H1 (cell line): Measurements from ENCODE around the gene C22orf31. TPM values are rescaled to one million over a fixed set of nuclear protein-coding genes. Genes with fewer than 3 reads are reported as not detected.

ENCODE experiments used
- CTCF ChIA-PET: fragments of 300-600 bp; sonication (Branson Sonifier 250); formaldehyde crosslinking; loops from one replicate; lab custom pipeline; 2021; ENCODE audit not compliant: partially characterized antibody; lab: Charles Lee
- POLR2A ChIA-PET: fragments of 300-600 bp; sonication (Branson Sonifier 250); formaldehyde crosslinking; loops from one replicate; lab custom pipeline; 2021; ENCODE audit warnings: inconsistent platforms; ENCODE audit not compliant: partially characterized antibody; lab: Charles Lee
- DNase-seq, 2 experiments: peaks; one replicate each; pipeline versions ENCODE4 v3.0.0 to v3.0.0-alpha.2; 2010 to 2022; ENCODE audit warnings: low spot score in 2 of 2, low read depth in 1 of 2, mixed read lengths in 1 of 2
- FAIRE-seq: peaks from 2 replicates; lab custom pipeline; 2011; peaks lifted over from hg19 to GRCh38; lab: Jason Lieb, UNC
- H2AFZ ChIP-seq: 2 replicates; pipeline ENCODE4 v1.8.1; 2012; ENCODE audit warnings: low read length, inconsistent platforms
- H2AK5ac ChIP-seq: 2 replicates; pipeline ENCODE4 v1.6.1; 2013; ENCODE audit warnings: low read depth, low read length
- H2BK120ac ChIP-seq: replicated peaks from 2 replicates; pipeline ENCODE3; 2013; ENCODE audit warnings: low read depth, low read length, inconsistent platforms
- H2BK12ac ChIP-seq: 2 replicates; pipeline ENCODE4 v1.6.1; 2013; ENCODE audit warnings: low read depth, low read length
- H2BK15ac ChIP-seq: 2 replicates; pipeline ENCODE4 v1.6.1; 2013; ENCODE audit warnings: low read length
- H2BK20ac ChIP-seq: 2 replicates; pipeline ENCODE4 v1.6.1; 2013; ENCODE audit warnings: low read length
- H2BK5ac ChIP-seq: 2 replicates; pipeline ENCODE4 v1.6.1; 2013; ENCODE audit warnings: low read depth, low read length
- H3K14ac ChIP-seq: 2 replicates; pipeline ENCODE4 v1.6.1; 2013; ENCODE audit warnings: inconsistent platforms; ENCODE audit not compliant: insufficient read length
- H3K18ac ChIP-seq: 2 replicates; pipeline ENCODE4 v1.6.1; 2013; ENCODE audit warnings: low read length; ENCODE audit errors: extremely low read depth
- H3K23ac ChIP-seq: 2 replicates; pipeline ENCODE4 v1.6.1; 2013; ENCODE audit warnings: inconsistent platforms; ENCODE audit not compliant: insufficient read length
- H3K23me2 ChIP-seq: 2 replicates; pipeline ENCODE4 v1.6.1; 2013; ENCODE audit warnings: low read depth, low read length
- H3K27ac ChIP-seq: 2 replicates; pipeline ENCODE4 v1.6.1; 2011; ENCODE audit warnings: low read depth, low read length, inconsistent platforms
- H3K27me3 ChIP-seq, 4 experiments: replicated peaks in 1 of 4; 1 replicate in 1 of 4; 2 replicates in 3 of 4; pipeline versions ENCODE4 v1.6.1 to v1.8.1; 2011 to 2013; ENCODE audit warnings: low read length in 3 of 4, mild to moderate bottlenecking in 3 of 4, inconsistent platforms in 2 of 4, mixed read lengths in 2 of 4, moderate library complexity in 1 of 4; ENCODE audit not compliant: control insufficient read depth in 3 of 4, insufficient read depth in 3 of 4; ENCODE audit errors: extremely low read depth in 1 of 4
- H3K36me3 ChIP-seq, 4 experiments: 2 replicates each; pipeline versions ENCODE4 v1.6.1 to v1.8.1; 2011 to 2013; ENCODE audit warnings: mild to moderate bottlenecking in 4 of 4, low read length in 3 of 4, moderate library complexity in 2 of 4, control low read depth in 1 of 4, inconsistent platforms in 1 of 4; ENCODE audit not compliant: insufficient read depth in 4 of 4, control insufficient read depth in 2 of 4
- H3K4ac ChIP-seq: replicated peaks from 2 replicates; pipeline ENCODE3; 2013; ENCODE audit warnings: low read length, low read depth, mixed read lengths, inconsistent platforms; ENCODE audit not compliant: insufficient read length
- H3K4me1 ChIP-seq, 4 experiments: replicated peaks in 1 of 4; 1 replicate in 1 of 4; 2 replicates in 3 of 4; pipeline versions ENCODE4 v1.6.1 to v1.8.1; 2011 to 2013; ENCODE audit warnings: low read length in 3 of 4, inconsistent platforms in 2 of 4, mixed read lengths in 1 of 4; ENCODE audit not compliant: insufficient read depth in 4 of 4, control insufficient read depth in 3 of 4
- H3K4me2 ChIP-seq, 2 experiments: 2 replicates each; pipeline versions ENCODE4 v1.6.1 to v1.8.1; 2011 to 2013; ENCODE audit warnings: low read depth in 2 of 2, low read length in 2 of 2, control low read depth in 1 of 2, inconsistent platforms in 1 of 2, mild to moderate bottlenecking in 1 of 2; ENCODE audit not compliant: insufficient read depth in 1 of 2
- H3K4me3 ChIP-seq, 4 experiments: fragments of 200-600, 300-600 bp in 1 of 4; sonication (generic), shearing (Covaris generic), sonication (Bioruptor Twin) in 1 of 4; 2 replicates each; pipeline versions ENCODE4 v1.5.1 to v1.8.1; 2011 to 2016; ENCODE audit warnings: low read length in 4 of 4, low read depth in 3 of 4, control low read depth in 2 of 4, inconsistent platforms in 2 of 4, mild to moderate bottlenecking in 2 of 4, mixed read lengths in 1 of 4, moderate library complexity in 1 of 4; ENCODE audit not compliant: insufficient read depth in 2 of 4; ENCODE audit errors: extremely low read depth in 1 of 4
- H3K56ac ChIP-seq: replicated peaks from 2 replicates; pipeline ENCODE3; 2013; ENCODE audit warnings: low read depth, mild to moderate bottlenecking, mixed read lengths, low read length, inconsistent platforms; ENCODE audit not compliant: insufficient read length
- H3K79me1 ChIP-seq: 2 replicates; pipeline ENCODE4 v1.6.1; 2013; ENCODE audit warnings: low read depth, low read length, control low read depth
- H3K79me2 ChIP-seq, 2 experiments: 2 replicates each; pipeline versions ENCODE4 v1.6.1 to v1.8.1; 2012 to 2013; ENCODE audit warnings: low read length in 2 of 2, mild to moderate bottlenecking in 2 of 2, inconsistent platforms in 1 of 2; ENCODE audit not compliant: insufficient read depth in 2 of 2, control insufficient read depth in 1 of 2
- H3K9ac ChIP-seq, 4 experiments: replicated peaks in 1 of 4; 1 replicate in 1 of 4; 2 replicates in 3 of 4; pipeline versions ENCODE4 v1.6.1 to v1.8.1; 2011 to 2013; ENCODE audit warnings: low read depth in 3 of 4, low read length in 3 of 4, control low read depth in 2 of 4, mild to moderate bottlenecking in 2 of 4, moderate library complexity in 2 of 4, inconsistent platforms in 1 of 4; ENCODE audit errors: extremely low read depth in 1 of 4
- H3K9me3 ChIP-seq, 2 experiments: 2 replicates each; pipeline versions ENCODE4 v1.6.1 to v1.8.1; 2012 to 2013; ENCODE audit warnings: mild to moderate bottlenecking in 2 of 2, moderate library complexity in 2 of 2, control low read depth in 1 of 2, inconsistent platforms in 1 of 2, low read depth in 1 of 2, low read length in 1 of 2, mixed read lengths in 1 of 2; ENCODE audit not compliant: insufficient read depth in 2 of 2
- H4K20me1 ChIP-seq, 2 experiments: replicated peaks in 1 of 2; 2 replicates each; pipeline versions ENCODE3 to v1.8.1; 2011 to 2013; ENCODE audit warnings: inconsistent platforms in 2 of 2, low read length in 2 of 2, mild to moderate bottlenecking in 1 of 2; ENCODE audit not compliant: insufficient read depth in 2 of 2, control insufficient read depth in 1 of 2
- H4K5ac ChIP-seq: 2 replicates; pipeline ENCODE4 v1.6.1; 2013; ENCODE audit warnings: low read length, low read depth, mixed read lengths, inconsistent platforms; ENCODE audit not compliant: insufficient read length
- H4K8ac ChIP-seq: 2 replicates; pipeline ENCODE4 v1.8.0; 2013; ENCODE audit warnings: mild to moderate bottlenecking, moderate library complexity, low read length, inconsistent platforms; ENCODE audit not compliant: insufficient read depth; ENCODE audit errors: extremely low read depth
- H4K91ac ChIP-seq: replicated peaks from 2 replicates; pipeline ENCODE3; 2013; ENCODE audit warnings: low read length, mixed read lengths, inconsistent platforms; ENCODE audit not compliant: insufficient read length
- CBX5 ChIP-seq: fragments of 300-800, 300-1000 bp; sonication (generic); IDR thresholded peaks from 2 replicates; pipeline ENCODE4 v1.7.1; 2016; ENCODE audit warnings: antibody characterized with exemption, low read length, low read depth
- PHF8 ChIP-seq: fragments of 200-600 bp; sonication (generic); conservative IDR thresholded peaks from 2 replicates; pipeline ENCODE4 v1.7.1; 2012; ENCODE audit warnings: low read depth, mild to moderate bottlenecking, inconsistent platforms, low read length, moderate library complexity
- POU5F1 ChIP-seq: IDR thresholded peaks from 2 replicates; pipeline ENCODE4 v1.6.1; 2011; ENCODE audit warnings: low read depth, mild to moderate bottlenecking, low read length, moderate library complexity
- RAD21 ChIP-seq, 2 experiments: IDR thresholded peaks in 1 of 2; conservative IDR thresholded peaks in 1 of 2; 2 replicates each; pipeline ENCODE4 v1.6.1; 2011; ENCODE audit warnings: low read depth in 2 of 2, low read length in 2 of 2, improper control_type of control experiment in 1 of 2, inconsistent platforms in 1 of 2, mild to moderate bottlenecking in 1 of 2, moderate library complexity in 1 of 2
- RFX5 ChIP-seq: IDR thresholded peaks from 2 replicates; pipeline ENCODE4 v1.6.1; 2011; ENCODE audit warnings: low read depth, low read length, improper control_type of control experiment, borderline replicate concordance
- SIRT6 ChIP-seq: IDR thresholded peaks from one replicate; pipeline ENCODE4 v1.7.1; 2012; ENCODE audit warnings: low read length, inconsistent platforms
- SP2 ChIP-seq: IDR thresholded peaks from 2 replicates; pipeline ENCODE4 v1.6.1; 2012; ENCODE audit warnings: mild to moderate bottlenecking, low read length, inconsistent platforms
- SRF ChIP-seq: IDR thresholded peaks from 2 replicates; pipeline ENCODE4 v1.6.1; 2011; ENCODE audit warnings: mild to moderate bottlenecking, low read depth, low read length, moderate library complexity
- ZNF274 ChIP-seq: IDR thresholded peaks from 2 replicates; pipeline ENCODE4 v1.7.0; 2012; ENCODE audit warnings: low read length, borderline replicate concordance; ENCODE audit errors: extremely low read depth
- WGBS, 2 experiments: shearing (Covaris generic) in 1 of 2; methylation state at CpG; one replicate each; pipeline versions ENCODE4 v1.1.6 to v1.1.7; 2013 to 2015; ENCODE audit warnings: low lambda C conversion rate in 2 of 2, mixed read lengths in 2 of 2, inconsistent platforms in 1 of 2, low coverage in 1 of 2, missing lambda C conversion rate in 1 of 2; ENCODE audit not compliant: insufficient replicate concordance in 2 of 2, insufficient coverage in 1 of 2, insufficient read length in 1 of 2; ENCODE audit errors: extremely low coverage in 1 of 2, missing lambda C conversion rate in 1 of 2; 5-methylcytosine and 5-hydroxymethylcytosine counted together
- polyA plus RNA-seq, 7 experiments: library from polyadenylated mRNA; depleted of rRNA in 3 of 7; stranded (reverse) in 5 of 7; unstranded in 2 of 7; fragments of >200 nt in 5 of 7; fragments of 200-250 nt in 2 of 7; gene quantifications; 1 replicate in 5 of 7; 2 replicates in 1 of 7; 4 replicates in 1 of 7; pipeline versions ENCODE4 v1.2.1 to v1.2.3, GENCODE V29; 2011 to 2013; ENCODE audit warnings: missing spikeins in 2 of 7, mixed read lengths in 2 of 7
- total RNA-seq: library from RNA; stranded (reverse); fragmentation: NEBNext Ultra II Directional; extraction: Animal tissue kit (Norgen Biotek cat#: 25700); gene quantifications from 2 replicates; pipeline ENCODE4 v1.2.1, GENCODE V29; 2021
- TF ChIP-seq, protein P1 (sequence below): IDR thresholded peaks from 2 replicates; pipeline ENCODE4 v1.6.1; 2012; ENCODE audit warnings: inconsistent platforms

Gene C22orf31
- total and polyA plus RNA-seq, 2 of the 8 experiments (the other 6 are each of a cell fraction or from before 2014, with no cell fraction given) = not detected

DNA sequence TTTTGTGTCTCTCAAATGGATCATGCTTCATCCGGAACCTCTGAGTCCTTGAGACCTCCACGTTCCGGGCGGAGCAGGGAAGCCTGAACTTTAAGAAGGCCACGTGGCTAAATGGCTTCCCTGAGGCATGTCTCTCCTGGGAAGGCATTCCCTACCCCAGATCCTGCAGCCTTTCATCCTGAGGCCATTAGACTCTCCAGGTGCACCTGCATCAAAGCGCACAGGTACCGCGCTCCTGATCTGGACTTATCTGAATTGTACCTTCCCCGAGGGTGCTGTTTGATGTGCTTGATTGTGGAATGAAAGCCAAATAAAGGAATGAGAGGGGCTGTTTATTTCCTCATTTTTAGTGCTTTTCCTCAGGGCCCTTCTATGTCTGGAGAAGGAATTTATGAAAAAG lies 22.5 kb downstream of the C22orf31 start:
- no peak overlapping the region for H3K4me2 ChIP-seq
- FAIRE-seq (no peak), DNase-seq (no peak)
- 94% methylated on average over 9 of the region's 9 CpGs; no CpG with 5 or more reads in 1 of the 2 experiments for WGBS, 2 experiments
- H3K27me3 ChIP-seq = no peaks in the 10 kb centered on the region
- H2BK5ac ChIP-seq = peak overlapping the region; percentile 10; the same call in 1 of the 2 replicates
- peaks cover 0 to 8% of the 10 kb centered on the region in 2 experiments for H4K20me1 ChIP-seq
- ChIA-PET CTCF (interaction anchor here (0.7 to 5.8 kb wide), 33 partner anchors 9 to 277 kb away, joined by 3 to 67 read pairs (median 5); partner anchors contain the start of gene ZNRF3), POLR2A (interaction anchor here (0.7 to 0.8 kb wide), 2 partner anchors 122 to 179 kb away, joined by 3 read pairs; no protein-coding TSS in a partner anchor)
- no peak overlapping the region for H4K91ac ChIP-seq
- H3K4me3 ChIP-seq = no peak overlapping the region
- H3K79me1 ChIP-seq = peaks cover 5% of the 10 kb centered on the region
- H3K27ac ChIP-seq = no peak overlapping the region
- no peak overlapping the region for H3K18ac ChIP-seq
- H3K4me1 ChIP-seq = peaks cover 0 to 3% (median 0%) of the 10 kb centered on the region in 4 experiments; a peak in 3 of 7 replicates
- H2AK5ac ChIP-seq = no peak overlapping the region
- H3K14ac ChIP-seq = no peak overlapping the region
- H3K23ac ChIP-seq = no peak overlapping the region
- peaks cover 0 to 12% of the 10 kb centered on the region in 2 experiments; a peak in 2 of 4 replicates for H3K79me2 ChIP-seq
- no peak overlapping the region for H3K56ac ChIP-seq
- 0 out of 2 replicates have a peak overlapping the region, but pooled peaks have one; percentile 22 for H2BK15ac ChIP-seq
- TF ChIP-seq POU5F1 (no peak), SIRT6 (no peak), PHF8 (no peak), ZNF274 (no peak), RFX5 (no peak), SRF (no peak), CBX5 (no peak), RAD21 (IDR thresholded peaks at IDR 0.05 in 1 of 2, conservative IDR thresholded peaks at IDR 0.05 in 1 of 2; ENCODE audit: low read depth in 2 of 2, low read length in 2 of 2) (no peak), SP2 (no peak)
- TF ChIP-seq, protein P1, sequence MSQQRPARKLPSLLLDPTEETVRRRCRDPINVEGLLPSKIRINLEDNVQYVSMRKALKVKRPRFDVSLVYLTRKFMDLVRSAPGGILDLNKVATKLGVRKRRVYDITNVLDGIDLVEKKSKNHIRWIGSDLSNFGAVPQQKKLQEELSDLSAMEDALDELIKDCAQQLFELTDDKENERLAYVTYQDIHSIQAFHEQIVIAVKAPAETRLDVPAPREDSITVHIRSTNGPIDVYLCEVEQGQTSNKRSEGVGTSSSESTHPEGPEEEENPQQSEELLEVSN = no peak
- H3K4ac ChIP-seq = no peak overlapping the region
- H4K5ac ChIP-seq = no peak overlapping the region
- H3K9me3 ChIP-seq = no peaks in the 10 kb centered on the region
- H4K8ac ChIP-seq = no peak overlapping the region
- no peak overlapping the region for H2AFZ ChIP-seq
- H2BK12ac ChIP-seq = 0 out of 2 replicates have a peak overlapping the region, but pooled peaks have one; percentile 10
- no peak overlapping the region for H3K9ac ChIP-seq
- H2BK20ac ChIP-seq = no peak overlapping the region
- no peak overlapping the region for H2BK120ac ChIP-seq
- H3K36me3 ChIP-seq = peaks cover 0 to 12% (median 4%) of the 10 kb centered on the region in 4 experiments; a peak in 6 of 8 replicates
- no peaks in the 10 kb centered on the region for H3K23me2 ChIP-seq
